ENCODE measurements around the gene PSTPIP1. TPM values are rescaled to one million over a fixed set of nuclear protein-coding genes. Genes with fewer than 3 reads are reported as not detected.

PSTPIP1 gene
- not detected in 2 replicates for total RNA-seq

DNA sequence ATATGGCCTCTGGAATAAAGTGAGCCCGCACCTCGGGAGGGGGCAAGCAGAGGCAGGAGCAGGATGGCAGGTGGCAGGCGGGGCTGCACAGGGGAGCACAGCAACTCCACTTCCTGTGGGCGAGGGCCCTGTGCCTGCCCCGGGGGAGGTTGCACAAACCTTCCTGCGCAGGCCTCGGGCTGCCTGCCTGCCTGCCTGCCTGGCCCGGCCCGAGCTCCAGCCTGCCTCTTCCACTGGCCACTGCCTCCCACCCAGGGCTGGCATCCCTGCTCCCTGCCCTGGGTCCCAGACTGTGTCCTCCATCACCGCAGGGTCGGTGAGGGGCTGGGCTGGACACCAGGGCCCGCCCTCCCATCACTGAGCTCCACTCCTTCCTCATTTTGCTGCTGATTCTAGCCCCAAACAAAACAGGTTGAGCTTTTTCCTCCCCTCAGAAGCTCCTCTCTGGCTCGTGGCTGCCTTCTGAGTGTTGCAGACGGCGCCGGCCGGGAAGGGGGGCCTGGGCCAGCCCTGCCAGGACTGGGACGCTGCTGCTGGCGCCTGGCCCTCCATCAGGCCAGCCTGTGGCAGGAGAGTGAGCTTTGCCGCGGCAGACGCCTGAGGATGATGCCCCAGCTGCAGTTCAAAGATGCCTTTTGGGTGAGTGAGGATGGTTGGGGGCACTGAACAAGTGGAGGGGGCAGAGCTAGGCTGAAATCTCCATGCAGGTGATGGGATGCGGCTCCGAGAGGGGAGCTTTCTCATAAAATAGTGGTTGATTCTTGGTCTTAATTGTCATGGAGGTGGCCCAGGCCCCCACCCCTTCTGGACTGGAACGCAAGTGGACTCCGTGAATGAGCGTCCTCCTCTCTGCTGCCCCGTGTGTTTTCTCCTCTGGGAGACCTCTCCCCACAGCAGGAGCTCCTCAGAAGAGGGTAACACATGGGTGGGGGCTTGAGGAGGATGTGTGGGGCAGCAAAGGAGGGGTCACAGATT lies at the start of gene PSTPIP1:
TSS of gene PSTPIP1 (plus strand) at position 156 of the 975 bp plus-strand sequence. CDS start at position 604, 448 bp downstream.

DNA sequence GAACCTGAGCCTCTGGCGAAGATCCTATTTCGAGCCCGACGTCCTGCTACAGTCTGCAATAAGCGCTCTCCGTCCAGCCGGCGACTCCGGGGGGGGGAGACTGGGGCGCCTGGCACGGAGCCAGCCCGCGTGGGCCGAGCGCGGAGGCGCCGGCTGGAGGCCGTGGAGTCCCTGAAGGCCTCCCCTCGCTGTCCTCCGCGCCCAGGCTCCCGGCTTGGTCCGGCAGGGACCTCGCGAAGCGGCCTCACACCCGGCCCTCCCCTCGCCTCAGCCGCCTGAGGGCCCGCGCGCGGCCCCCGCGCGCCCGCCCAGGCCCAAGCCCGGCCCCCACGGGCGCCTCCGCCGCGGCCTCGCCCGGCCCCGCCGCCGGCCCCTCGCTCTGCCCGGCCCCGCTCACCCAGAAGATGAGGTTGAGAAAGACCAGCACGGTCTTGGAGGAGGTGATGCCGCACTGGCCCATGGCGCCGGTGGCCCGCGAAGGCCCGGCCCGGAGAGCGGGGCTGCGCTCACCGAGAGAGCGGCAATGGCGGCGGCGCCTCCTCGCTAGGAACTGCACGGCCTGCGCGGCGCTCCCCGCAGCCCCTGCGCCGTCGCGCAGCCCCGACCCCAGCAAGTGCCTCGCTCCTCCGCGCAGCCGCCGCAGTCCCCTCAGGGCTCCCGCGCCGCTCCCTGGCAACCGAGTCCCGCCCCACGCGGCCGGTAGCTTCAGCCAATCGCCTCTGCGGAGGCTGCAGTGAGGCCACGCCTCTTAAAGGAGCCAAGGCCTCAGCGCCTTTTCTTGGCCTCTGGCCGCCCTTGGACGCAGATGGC lies 75.8 kb downstream of the PSTPIP1 start, which contains the start of gene TSPAN3:
TSS of gene TSPAN3 (minus strand) at position 615 of the 810 bp plus-strand sequence. CDS start at position 460, 155 bp downstream.

Other genes with a start within 250 kb of the PSTPIP1 start
- 8.4 and 10.5 TPM in 2 replicates for gene SCAPER, start 89.8 kb upstream of the PSTPIP1 start, total RNA-seq
- gene RCN2, start 63.4 kb upstream of the PSTPIP1 start, total RNA-seq: 50.0 and 68.2 TPM in 2 replicates
- gene TSPAN3, start 76.0 kb downstream of the PSTPIP1 start, total RNA-seq: 271 and 482 TPM in 2 replicates